HUES64 (cell line): ENCODE results near the gene C6orf15.

Experiments
- H3K27ac ChIP-seq: 2 replicates; pipeline ENCODE4 v1.7.0; 2013; ENCODE audit warnings: low read depth, low read length, inconsistent platforms
- H3K27me3 ChIP-seq: 2 replicates; pipeline ENCODE4 v1.6.1; 2013; ENCODE audit warnings: mild to moderate bottlenecking, low read length; ENCODE audit not compliant: insufficient read depth
- H3K36me3 ChIP-seq: 2 replicates; pipeline ENCODE4 v1.6.1; 2013; ENCODE audit warnings: mild to moderate bottlenecking, low read length; ENCODE audit not compliant: insufficient read depth
- H3K4me1 ChIP-seq: 2 replicates; pipeline ENCODE4 v1.6.1; 2013; ENCODE audit warnings: mild to moderate bottlenecking, low read length, moderate library complexity; ENCODE audit not compliant: insufficient read depth
- H3K4me3 ChIP-seq: 2 replicates; pipeline ENCODE4 v1.5.1; 2013; ENCODE audit warnings: mild to moderate bottlenecking, low read length, moderate library complexity
- H3K9ac ChIP-seq: 2 replicates; pipeline ENCODE4 v1.6.1; 2013; ENCODE audit warnings: mild to moderate bottlenecking, low read depth, low read length
- H3K9me3 ChIP-seq: 2 replicates; pipeline ENCODE4 v1.6.1; 2013; ENCODE audit warnings: low read depth, low read length; ENCODE audit not compliant: insufficient read depth
- WGBS: fragments of 150-250, 120-280 bp; methylation state at CpG from one replicate; pipeline ENCODE4 v1.1.7; 2013; ENCODE audit warnings: missing lambda C conversion rate; 5-methylcytosine and 5-hydroxymethylcytosine counted together

The C6orf15 gene

DNA sequence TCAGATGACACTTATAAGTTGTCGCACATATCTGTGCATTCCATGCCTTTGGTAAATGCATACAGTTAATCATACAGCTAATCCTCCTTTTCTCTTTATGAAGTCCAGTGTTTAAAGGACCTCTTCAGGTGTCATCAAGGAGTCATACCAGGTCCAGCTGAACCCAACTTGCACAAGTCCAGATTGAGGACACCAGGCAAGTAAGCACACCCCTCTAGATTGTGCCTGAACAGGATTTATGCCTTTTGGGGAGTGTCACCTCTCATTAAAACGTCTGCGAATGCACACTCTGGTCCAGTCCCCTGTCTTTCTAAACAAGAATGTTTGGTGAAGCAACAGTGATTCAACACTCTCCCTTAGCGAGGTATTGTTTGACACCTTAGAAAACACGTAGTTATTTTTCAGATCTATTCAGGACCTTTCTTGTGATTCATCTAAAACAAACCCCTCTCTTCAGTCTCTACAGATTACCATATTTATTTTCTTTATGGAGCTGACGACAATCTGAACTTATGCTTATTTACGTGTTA lies 48.4 kb downstream of the C6orf15 start:
- 89% methylated on average over 5 of the region's 7 CpGs for WGBS
- Histone ChIP-seq H3K9ac (no peak overlapping the region), H3K4me3 (no peak overlapping the region), H3K4me1 (no peaks in the 10 kb centered on the region), H3K9me3 (no peaks in the 10 kb centered on the region), H3K27me3 (no peaks in the 10 kb centered on the region), H3K36me3 (no peaks in the 10 kb centered on the region), H3K27ac (no peak overlapping the region)
